HUES6 (cell line): ENCODE data around the gene CHRNB4.
"Not testable (repeated sequence)": the region's sequence is repeated elsewhere in the genome, so short reads cannot be mapped to it uniquely, and the experiment has no call there.

ENCODE experiments used
- H3K27ac ChIP-seq: 2 replicates; pipeline ENCODE4 v1.7.0; 2013; ENCODE audit warnings: low read depth, mild to moderate bottlenecking, low read length, inconsistent platforms
- H3K27me3 ChIP-seq: 2 replicates; pipeline ENCODE4 v1.6.1; 2013; ENCODE audit warnings: low read length; ENCODE audit not compliant: control insufficient read depth, insufficient read depth
- H3K36me3 ChIP-seq: 2 replicates; pipeline ENCODE4 v1.6.1; 2013; ENCODE audit warnings: low read length; ENCODE audit not compliant: control insufficient read depth, insufficient read depth
- H3K4me1 ChIP-seq: 2 replicates; pipeline ENCODE4 v1.6.1; 2013; ENCODE audit warnings: low read length; ENCODE audit not compliant: control insufficient read depth, insufficient read depth
- H3K4me3 ChIP-seq: 2 replicates; pipeline ENCODE4 v1.5.1; 2013; ENCODE audit warnings: low read depth, low read length
- H3K9ac ChIP-seq: one replicate; pipeline ENCODE4 v1.6.1; 2013; ENCODE audit warnings: mild to moderate bottlenecking, low read length
- H3K9me3 ChIP-seq: 2 replicates; pipeline ENCODE4 v1.6.1; 2013; ENCODE audit warnings: low read depth, low read length; ENCODE audit not compliant: control insufficient read depth, insufficient read depth

CHRNB4 gene

DNA sequence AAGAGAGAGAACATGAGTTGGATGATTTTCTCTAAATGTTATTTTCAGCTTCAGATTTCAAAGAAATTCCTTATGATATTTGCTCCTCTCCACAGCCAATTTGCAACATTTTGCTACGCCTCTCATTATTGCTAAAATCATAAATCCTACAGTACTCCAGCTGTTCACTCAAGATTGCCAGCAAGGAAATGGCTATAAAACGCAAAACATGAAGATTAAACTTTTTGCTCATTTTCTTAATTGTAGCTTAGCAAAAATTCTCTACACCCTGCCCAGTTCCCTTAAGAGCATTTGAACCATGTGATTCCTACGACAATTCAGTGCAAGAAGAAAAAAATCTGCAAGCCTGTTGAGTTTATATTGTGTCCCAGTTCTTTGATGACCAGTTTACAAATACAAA is 27.0 kb downstream of the CHRNB4 start:
- no peak overlapping the region for H3K4me3 ChIP-seq
- no peak overlapping the region for H3K9ac ChIP-seq
- no peak overlapping the region for H3K27ac ChIP-seq
- no peaks in the 10 kb centered on the region for H3K9me3 ChIP-seq
- peaks cover 5% of the 10 kb centered on the region for H3K27me3 ChIP-seq
- H3K4me1 ChIP-seq, result peaks cover under 1% of the 10 kb centered on the region; the same call in 1 of the 2 replicates
- H3K36me3 ChIP-seq, result no peaks in the 10 kb centered on the region

DNA sequence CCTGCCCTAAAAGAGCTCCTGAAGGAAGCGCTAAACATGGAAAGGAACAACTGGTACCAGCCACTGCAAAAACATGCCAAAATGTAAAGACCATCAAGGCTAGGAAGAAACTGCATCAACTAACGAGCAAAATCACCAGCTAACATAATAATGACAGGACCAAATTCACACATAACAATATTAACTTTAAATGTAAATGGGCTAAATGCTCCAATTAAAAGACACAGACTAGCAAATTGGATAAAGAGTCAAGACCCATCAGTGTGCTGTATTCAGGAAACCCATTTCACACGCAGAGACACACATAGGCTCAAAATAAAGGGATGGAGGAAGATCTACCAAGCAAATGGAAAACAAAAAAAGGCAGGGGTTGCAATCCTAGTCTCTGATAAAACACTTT is 31.5 kb downstream of the CHRNB4 start:
- H3K9me3 ChIP-seq, H3K9ac ChIP-seq, H3K4me1 ChIP-seq, H3K27me3 ChIP-seq, H3K4me3 ChIP-seq, H3K36me3 ChIP-seq, H3K27ac ChIP-seq: not testable (repeated sequence)

DNA sequence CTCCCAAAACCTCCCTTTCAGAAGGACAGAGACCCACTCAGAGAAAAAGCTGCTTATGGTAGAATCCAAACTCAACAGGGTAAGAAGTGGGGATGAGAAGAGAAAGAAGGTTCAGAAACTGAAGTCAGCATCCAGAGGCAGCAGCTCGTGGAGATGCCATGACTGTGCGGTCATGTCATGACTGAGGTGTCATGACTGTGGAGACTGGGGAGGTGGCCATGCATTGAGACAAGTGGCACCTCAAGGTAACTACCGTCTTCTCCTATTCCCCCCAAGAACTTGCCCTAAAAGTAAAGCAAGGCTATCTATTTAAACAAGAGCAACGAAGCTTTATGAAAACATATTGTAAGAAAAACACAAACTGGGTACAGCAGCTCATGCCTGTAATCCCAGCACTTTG is 35.3 kb downstream of the CHRNB4 start:
- Histone ChIP-seq H3K9me3 (no peaks in the 10 kb centered on the region), H3K27me3 (no peaks in the 10 kb centered on the region), H3K4me3 (no peak overlapping the region), H3K27ac (no peak overlapping the region), H3K36me3 (peaks cover 9% of the 10 kb centered on the region), H3K9ac (no peak overlapping the region), H3K4me1 (no peaks in the 10 kb centered on the region)

DNA sequence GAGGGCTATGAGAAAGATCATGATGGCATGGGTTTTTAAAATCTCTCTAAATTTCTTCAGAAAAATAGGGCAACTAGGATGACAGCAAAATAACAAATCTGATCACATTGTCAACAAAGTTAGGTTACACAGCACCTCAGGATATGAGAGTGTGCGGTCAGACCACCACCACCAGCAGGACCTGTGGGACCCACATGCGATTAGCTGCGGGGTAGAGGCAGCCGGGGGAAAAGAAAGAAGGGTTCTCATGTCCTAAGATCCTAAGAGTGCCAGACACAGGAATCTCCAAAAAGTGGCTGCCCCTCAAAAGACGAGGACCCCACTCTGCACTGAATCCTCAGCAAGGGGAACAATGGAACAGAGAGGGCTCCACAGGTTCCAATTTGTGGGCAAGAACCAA is 35.8 kb downstream of the CHRNB4 start:
- Histone ChIP-seq H3K36me3 (peaks cover 9% of the 10 kb centered on the region), H3K9me3 (no peaks in the 10 kb centered on the region), H3K4me3 (no peak overlapping the region), H3K27ac (no peak overlapping the region), H3K4me1 (no peaks in the 10 kb centered on the region), H3K9ac (no peak overlapping the region), H3K27me3 (no peaks in the 10 kb centered on the region)

DNA sequence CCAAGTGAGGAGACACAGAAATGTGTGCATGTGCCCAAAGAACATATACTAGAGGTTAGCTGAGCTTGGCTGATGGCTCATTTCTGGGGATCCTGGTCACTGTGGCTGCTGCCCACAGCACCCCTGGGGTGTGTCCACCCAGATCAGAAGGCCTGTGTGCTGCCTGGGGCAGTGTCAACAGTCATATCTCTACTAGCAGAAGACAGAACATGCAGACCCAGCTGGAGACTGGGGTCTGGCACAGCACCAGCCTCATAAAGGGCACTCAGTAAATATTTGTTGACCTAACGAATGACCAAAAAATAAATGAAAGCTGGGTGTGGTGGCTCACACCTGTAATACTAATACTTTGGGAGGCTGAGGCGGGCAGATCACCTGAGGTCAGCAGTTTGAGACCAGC is 36.6 kb downstream of the CHRNB4 start:
- H3K27ac ChIP-seq, result no peak overlapping the region
- no peaks in the 10 kb centered on the region for H3K9me3 ChIP-seq
- H3K27me3 ChIP-seq, result no peaks in the 10 kb centered on the region
- no peak overlapping the region for H3K4me3 ChIP-seq
- H3K9ac ChIP-seq, result no peak overlapping the region
- peaks cover 9% of the 10 kb centered on the region for H3K36me3 ChIP-seq
- no peaks in the 10 kb centered on the region for H3K4me1 ChIP-seq

DNA sequence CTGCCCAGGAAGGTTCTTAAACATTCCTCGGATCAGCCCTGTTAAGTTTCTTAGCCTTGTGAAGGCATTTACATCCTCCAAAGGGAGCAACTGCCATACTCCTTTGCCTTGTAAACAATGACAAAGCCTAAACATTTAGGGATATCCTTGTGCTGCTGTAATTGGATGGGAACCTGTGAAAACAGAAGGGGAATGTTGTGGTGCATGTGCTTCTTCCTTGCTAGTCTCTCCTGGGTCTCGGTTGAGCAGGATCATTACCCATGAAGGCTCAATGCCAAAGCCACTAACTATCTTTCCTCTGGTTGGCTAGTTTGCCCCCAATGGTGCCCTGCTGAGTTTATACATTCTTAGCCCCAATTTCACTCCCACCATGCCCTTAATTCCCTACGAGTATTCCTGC is 37.5 kb downstream of the CHRNB4 start:
- Histone ChIP-seq H3K4me3 (no peak overlapping the region), H3K4me1 (no peaks in the 10 kb centered on the region), H3K9me3 (no peaks in the 10 kb centered on the region), H3K9ac (no peak overlapping the region), H3K27ac (no peak overlapping the region), H3K27me3 (no peaks in the 10 kb centered on the region), H3K36me3 (peaks cover 9% of the 10 kb centered on the region)

DNA sequence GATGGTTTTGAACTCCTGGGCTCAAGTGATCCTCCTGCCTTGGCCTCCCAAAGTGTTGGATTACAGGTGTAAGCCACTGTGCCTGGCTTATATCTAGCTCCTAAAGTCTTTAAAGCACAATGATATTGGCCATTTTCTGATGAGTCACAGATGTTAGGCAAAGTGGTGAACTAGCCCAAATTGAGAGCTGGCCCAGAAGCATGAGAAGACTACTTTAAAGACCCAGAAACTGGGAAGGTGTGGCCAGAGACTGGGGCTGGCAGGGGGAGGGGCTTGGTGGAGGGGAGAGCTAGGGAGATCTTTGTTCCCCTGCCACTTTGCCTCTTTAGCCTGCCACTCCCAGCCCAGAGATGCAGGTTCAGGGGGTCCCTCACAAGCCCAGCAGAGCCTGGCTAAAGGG is 41.8 kb downstream of the CHRNB4 start:
- Histone ChIP-seq H3K4me1 (no peaks in the 10 kb centered on the region), H3K9ac (no peak overlapping the region), H3K27me3 (no peaks in the 10 kb centered on the region), H3K9me3 (no peaks in the 10 kb centered on the region), H3K36me3 (peaks cover 9% of the 10 kb centered on the region), H3K27ac (no peak overlapping the region), H3K4me3 (no peak overlapping the region)

DNA sequence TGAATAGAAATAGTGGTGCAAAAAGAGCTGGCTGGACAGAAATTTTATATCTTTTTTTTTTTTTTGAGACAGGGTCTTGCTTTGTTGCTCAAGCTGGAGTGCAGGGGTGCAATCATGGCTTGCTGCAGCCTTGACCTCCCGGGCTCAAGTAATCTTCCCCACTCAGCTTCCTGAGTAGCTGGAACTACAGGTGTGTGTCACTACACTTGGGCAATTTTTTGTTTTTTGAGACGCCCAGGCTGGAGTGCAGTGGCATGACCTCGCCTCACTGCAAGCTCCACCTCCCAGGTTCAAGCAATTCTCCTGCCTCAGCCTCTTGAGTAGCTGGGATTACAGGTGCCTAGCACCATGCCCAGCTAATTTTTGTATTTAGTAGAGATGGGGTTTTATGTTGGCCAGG is 42.7 kb downstream of the CHRNB4 start:
- Histone ChIP-seq H3K27ac (no peak overlapping the region), H3K9ac (no peak overlapping the region), H3K4me1 (no peaks in the 10 kb centered on the region), H3K36me3 (peaks cover 11% of the 10 kb centered on the region), H3K4me3 (no peak overlapping the region), H3K27me3 (no peaks in the 10 kb centered on the region), H3K9me3 (no peaks in the 10 kb centered on the region)

DNA sequence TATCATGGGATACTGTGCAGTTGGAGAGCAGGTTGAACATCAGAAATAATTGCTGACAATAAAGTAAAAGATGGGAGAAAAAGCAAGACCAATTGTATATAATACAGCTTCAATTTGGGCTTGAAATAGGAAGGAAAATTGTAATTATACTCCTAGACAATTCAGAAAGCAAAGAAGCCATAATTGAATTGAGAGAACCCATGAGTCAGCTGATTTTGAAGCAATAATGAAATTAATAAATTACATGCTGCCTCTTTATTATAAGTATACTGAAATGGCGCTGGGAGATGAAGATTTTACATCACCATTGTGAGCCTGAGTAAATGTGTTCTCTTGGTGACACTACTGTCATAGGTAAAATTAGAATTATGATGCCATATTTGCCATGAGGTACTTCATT is 43.4 kb downstream of the CHRNB4 start:
- Histone ChIP-seq H3K27ac (no peak overlapping the region), H3K4me1 (no peaks in the 10 kb centered on the region), H3K4me3 (no peak overlapping the region), H3K27me3 (no peaks in the 10 kb centered on the region), H3K36me3 (peaks cover 17% of the 10 kb centered on the region), H3K9me3 (no peaks in the 10 kb centered on the region), H3K9ac (no peak overlapping the region)

DNA sequence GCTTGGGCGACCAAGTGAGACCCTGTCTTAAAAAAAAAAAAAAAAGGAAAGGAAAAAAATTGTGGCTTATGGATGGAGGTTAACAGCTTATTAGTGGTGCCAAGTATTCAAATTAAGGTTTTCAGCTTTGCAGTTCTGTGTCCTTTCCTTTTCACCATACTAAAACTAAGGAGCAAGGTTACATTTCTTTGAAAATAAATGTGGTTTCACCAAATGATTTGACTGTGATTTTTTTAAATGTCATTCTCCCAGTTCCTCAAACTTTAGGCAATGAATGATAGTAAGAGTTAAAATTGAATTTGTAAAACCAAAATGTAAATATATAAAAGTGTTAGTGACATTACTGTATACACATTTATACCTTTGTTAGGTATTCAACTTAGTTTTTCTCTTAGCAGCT is 66.1 kb downstream of the CHRNB4 start:
- H3K9ac ChIP-seq, result no peak overlapping the region
- H3K9me3 ChIP-seq, result no peaks in the 10 kb centered on the region
- no peak overlapping the region for H3K27ac ChIP-seq
- H3K4me3 ChIP-seq, result no peak overlapping the region
- H3K36me3 ChIP-seq, result no peaks in the 10 kb centered on the region
- no peaks in the 10 kb centered on the region for H3K27me3 ChIP-seq
- no peaks in the 10 kb centered on the region for H3K4me1 ChIP-seq
